ENCODE data around the gene PEX12. TPM values are rescaled to one million over a fixed set of nuclear protein-coding genes. Genes with fewer than 3 reads are reported as not detected.
"Not testable (repeated sequence)": the region's sequence is repeated elsewhere in the genome, so short reads cannot be mapped to it uniquely, and the experiment has no call there.

PEX12 gene
- total and polyA plus RNA-seq, 4 donors: 1.6 to 5.6 (median 3.0) TPM

DNA sequence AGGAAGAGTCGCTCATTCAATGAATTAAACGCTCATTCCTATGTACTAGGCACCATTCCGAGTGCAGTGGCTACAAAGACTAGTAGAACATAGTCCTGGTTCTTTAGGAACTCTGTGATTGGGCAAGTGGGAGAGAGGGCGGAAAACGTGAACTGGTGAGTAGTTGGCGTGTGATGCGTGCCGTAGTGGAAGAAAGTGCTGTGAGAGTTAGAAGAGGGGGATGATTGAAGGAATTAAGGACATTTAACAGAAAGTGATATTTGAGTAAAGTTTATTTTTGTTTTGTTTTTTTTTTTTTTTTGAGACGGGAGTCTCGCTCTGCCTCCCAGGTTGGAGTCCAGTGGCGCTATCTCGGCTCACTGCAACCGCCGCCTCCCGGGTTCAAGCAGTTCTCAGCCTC, 9.8 kb downstream of the PEX12 start:
- Histone ChIP-seq H3K4me3 (ENCODE audit: low read length in 2 of 2) (peak overlapping the region; percentile 73 to 96), H3K27ac (ENCODE audit: low read depth in 1 of 2, low read length in 2 of 2) (no peak overlapping the region), H3K9me3 (ENCODE audit: control insufficient read depth, low read length) (no peaks in the 10 kb centered on the region), H3K36me3 (ENCODE audit: control insufficient read depth in 1 of 2, insufficient read depth in 2 of 2, low read length in 1 of 2) (no peaks in the 10 kb centered on the region), H3K4me1 (ENCODE audit: control insufficient read depth in 1 of 2, insufficient read depth in 2 of 2, low read length in 2 of 2) (peaks cover 2 to 5% of the 10 kb centered on the region in 2 donors), H3K27me3 (ENCODE audit: control insufficient read depth in 1 of 2, insufficient read depth in 2 of 2, low read length in 1 of 2) (no peaks in the 10 kb centered on the region)
- DNase-seq (no peak), ATAC-seq (ENCODE audit: low FRiP score) (no peak)
- WGBS, 2 donors: 17 to 23% methylated on average over 15 of the region's 15 CpGs
- intact Hi-C loops (cut with DNase I): no loop called here

- Histone ChIP-seq H3K27me3 (ENCODE audit: control insufficient read depth in 1 of 2, insufficient read depth in 2 of 2, low read length in 1 of 2) (no peaks in the 10 kb centered on the region), H3K4me3 (ENCODE audit: low read length in 2 of 2) (no peak overlapping the region), H3K9me3 (ENCODE audit: control insufficient read depth, low read length) (no peaks in the 10 kb centered on the region), H3K4me1 (ENCODE audit: control insufficient read depth in 1 of 2, insufficient read depth in 2 of 2, low read length in 2 of 2) (peaks cover 2 to 5% of the 10 kb centered on the region in 2 donors), H3K36me3 (ENCODE audit: control insufficient read depth in 1 of 2, insufficient read depth in 2 of 2, low read length in 1 of 2) (no peaks in the 10 kb centered on the region), H3K27ac (ENCODE audit: low read depth in 1 of 2, low read length in 2 of 2) (no peak overlapping the region)
- intact Hi-C loops (cut with DNase I): loop anchor here in 1 of 2 donors (1.0 kb wide), 1 partner anchor 20 kb away; the partner anchor contains the start of gene AP2B1
- no peak for DNase-seq
- 68 to 72% methylated on average over 11 of the region's 11 CpGs for WGBS, 2 donors
- ATAC-seq (ENCODE audit: low FRiP score): no peak
These were observed 11.4 kb downstream of the PEX12 start for GRCh38 chr17:35566968-35567367.

GRCh38 chr17:35563181-35563580, 15.2 kb downstream of the PEX12 start:
- H3K27ac ChIP-seq (ENCODE audit: low read depth in 1 of 2, low read length in 2 of 2); H3K27me3 ChIP-seq (ENCODE audit: control insufficient read depth in 1 of 2, insufficient read depth in 2 of 2, low read length in 1 of 2); ATAC-seq (ENCODE audit: low FRiP score); H3K36me3 ChIP-seq (ENCODE audit: control insufficient read depth in 1 of 2, insufficient read depth in 2 of 2, low read length in 1 of 2); intact Hi-C loops (cut with DNase I); H3K4me3 ChIP-seq (ENCODE audit: low read length in 2 of 2); H3K4me1 ChIP-seq (ENCODE audit: control insufficient read depth in 1 of 2, insufficient read depth in 2 of 2, low read length in 2 of 2); H3K9me3 ChIP-seq (ENCODE audit: control insufficient read depth, low read length); DNase-seq: not testable (repeated sequence)
- WGBS, 2 donors: 76 to 78% methylated on average over 16 of the region's 16 CpGs

GRCh38 chr17:35560703-35561102, 17.7 kb downstream of the PEX12 start, which contains the start of gene SLFN14:
SLFN14 (minus strand) TSS chr17:35560819; CDS start chr17:35558062, 2,757 bp downstream.
- 53 to 55% methylated on average over 3 of the region's 3 CpGs for WGBS, 2 donors
- H3K4me3 ChIP-seq (ENCODE audit: low read length in 2 of 2): no peak within 1 kb of the TSS
- H3K4me1 ChIP-seq (ENCODE audit: control insufficient read depth in 1 of 2, insufficient read depth in 2 of 2, low read length in 2 of 2): no peaks in the 10 kb centered on the region
- no peaks in the 10 kb centered on the region for H3K9me3 ChIP-seq (ENCODE audit: control insufficient read depth, low read length)
- peaks cover 0 to 2% of the 10 kb centered on the region in 2 donors for H3K27me3 ChIP-seq (ENCODE audit: control insufficient read depth in 1 of 2, insufficient read depth in 2 of 2, low read length in 1 of 2)
- H3K36me3 ChIP-seq (ENCODE audit: control insufficient read depth in 1 of 2, insufficient read depth in 2 of 2, low read length in 1 of 2): no peaks in the 10 kb centered on the region
- DNase-seq (no peak), ATAC-seq (ENCODE audit: low FRiP score) (no peak)
- no peak within 1 kb of the TSS for H3K27ac ChIP-seq (ENCODE audit: low read depth in 1 of 2, low read length in 2 of 2)
- intact Hi-C loops (cut with DNase I): no loop called here

- ATAC-seq (ENCODE audit: low FRiP score) (no peak), DNase-seq (no peak)
- intact Hi-C loops (cut with DNase I): no loop called here
- H3K27ac ChIP-seq (ENCODE audit: low read depth in 1 of 2, low read length in 2 of 2): no peak overlapping the region
- H3K36me3 ChIP-seq (ENCODE audit: control insufficient read depth in 1 of 2, insufficient read depth in 2 of 2, low read length in 1 of 2): no peaks in the 10 kb centered on the region
- 60 to 64% methylated on average over 2 of the region's 2 CpGs for WGBS, 2 donors
- H3K4me3 ChIP-seq (ENCODE audit: low read length in 2 of 2): no peak overlapping the region
- peaks cover 0 to 2% of the 10 kb centered on the region in 2 donors for H3K27me3 ChIP-seq (ENCODE audit: control insufficient read depth in 1 of 2, insufficient read depth in 2 of 2, low read length in 1 of 2)
- H3K4me1 ChIP-seq (ENCODE audit: control insufficient read depth in 1 of 2, insufficient read depth in 2 of 2, low read length in 2 of 2): no peaks in the 10 kb centered on the region
- no peaks in the 10 kb centered on the region for H3K9me3 ChIP-seq (ENCODE audit: control insufficient read depth, low read length)
These were observed 18.7 kb downstream of the PEX12 start for GRCh38 chr17:35559495-35560210.

GRCh38 chr17:35557353-35557752, 21.0 kb downstream of the PEX12 start:
- intact Hi-C loops (cut with DNase I): no loop called here
- H3K27ac ChIP-seq (ENCODE audit: low read depth in 1 of 2, low read length in 2 of 2): no peak overlapping the region
- 84 to 85% methylated on average over 3 of the region's 3 CpGs for WGBS, 2 donors
- no peaks in the 10 kb centered on the region for H3K9me3 ChIP-seq (ENCODE audit: control insufficient read depth, low read length)
- H3K27me3 ChIP-seq (ENCODE audit: control insufficient read depth in 1 of 2, insufficient read depth in 2 of 2, low read length in 1 of 2): peaks cover 0 to 2% of the 10 kb centered on the region in 2 donors
- ATAC-seq (ENCODE audit: low FRiP score) (no peak), DNase-seq (no peak)
- no peaks in the 10 kb centered on the region for H3K4me1 ChIP-seq (ENCODE audit: control insufficient read depth in 1 of 2, insufficient read depth in 2 of 2, low read length in 2 of 2)
- H3K4me3 ChIP-seq (ENCODE audit: low read length in 2 of 2): no peak overlapping the region
- H3K36me3 ChIP-seq (ENCODE audit: control insufficient read depth in 1 of 2, insufficient read depth in 2 of 2, low read length in 1 of 2): no peaks in the 10 kb centered on the region

DNA sequence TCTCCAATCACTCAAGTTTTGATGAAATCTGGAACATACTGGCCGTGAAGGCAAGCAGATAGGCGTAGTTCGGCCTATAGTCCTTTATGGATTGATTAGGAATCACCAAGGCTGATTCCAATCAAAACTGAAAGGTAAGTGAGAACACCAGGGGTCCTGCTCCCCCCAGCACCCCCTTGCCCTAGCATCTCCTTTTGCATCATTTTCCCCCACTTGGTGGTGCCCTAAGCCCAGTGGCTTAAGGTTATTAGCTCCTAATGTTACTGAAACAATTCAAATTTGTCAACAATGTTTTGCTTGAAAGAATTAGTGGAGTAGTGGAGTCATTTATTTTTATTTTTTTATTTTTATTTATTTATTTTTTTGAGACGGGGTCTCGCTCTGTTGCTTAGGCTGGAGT, 22.7 kb downstream of the PEX12 start:
- no peaks in the 10 kb centered on the region for H3K4me1 ChIP-seq (ENCODE audit: control insufficient read depth in 1 of 2, insufficient read depth in 2 of 2, low read length in 2 of 2)
- no peak overlapping the region for H3K27ac ChIP-seq (ENCODE audit: low read depth in 1 of 2, low read length in 2 of 2)
- ATAC-seq (ENCODE audit: low FRiP score) (no peak), DNase-seq (no peak)
- intact Hi-C loops (cut with DNase I): no loop called here
- no peaks in the 10 kb centered on the region for H3K36me3 ChIP-seq (ENCODE audit: control insufficient read depth in 1 of 2, insufficient read depth in 2 of 2, low read length in 1 of 2)
- H3K27me3 ChIP-seq (ENCODE audit: control insufficient read depth in 1 of 2, insufficient read depth in 2 of 2, low read length in 1 of 2): peaks cover 0 to 4% of the 10 kb centered on the region in 2 donors
- 82 to 83% methylated on average over 5 of the region's 5 CpGs for WGBS, 2 donors
- no peaks in the 10 kb centered on the region for H3K9me3 ChIP-seq (ENCODE audit: control insufficient read depth, low read length)
- no peak overlapping the region for H3K4me3 ChIP-seq (ENCODE audit: low read length in 2 of 2)

- Histone ChIP-seq H3K9me3 (ENCODE audit: control insufficient read depth, low read length) (no peaks in the 10 kb centered on the region), H3K4me3 (ENCODE audit: low read length in 2 of 2) (no peak overlapping the region), H3K27ac (ENCODE audit: low read depth in 1 of 2, low read length in 2 of 2) (no peak overlapping the region), H3K27me3 (ENCODE audit: control insufficient read depth in 1 of 2, insufficient read depth in 2 of 2, low read length in 1 of 2) (peaks cover 0 to 4% of the 10 kb centered on the region in 2 donors), H3K4me1 (ENCODE audit: control insufficient read depth in 1 of 2, insufficient read depth in 2 of 2, low read length in 2 of 2) (no peaks in the 10 kb centered on the region), H3K36me3 (ENCODE audit: control insufficient read depth in 1 of 2, insufficient read depth in 2 of 2, low read length in 1 of 2) (no peaks in the 10 kb centered on the region)
- WGBS, 2 donors: 71 to 74% methylated on average over 5 of the region's 5 CpGs
- DNase-seq: no peak
- intact Hi-C loops (cut with DNase I): no loop called here
- no peak for ATAC-seq (ENCODE audit: low FRiP score)
These were observed 23.7 kb downstream of the PEX12 start for GRCh38 chr17:35554668-35555067.

- H3K27me3 ChIP-seq (ENCODE audit: control insufficient read depth in 1 of 2, insufficient read depth in 2 of 2, low read length in 1 of 2): peaks cover 0 to 2% of the 10 kb centered on the region in 2 donors
- no peaks in the 10 kb centered on the region for H3K9me3 ChIP-seq (ENCODE audit: control insufficient read depth, low read length)
- DNase-seq (no peak), ATAC-seq (ENCODE audit: low FRiP score) (no peak)
- H3K27ac ChIP-seq (ENCODE audit: low read depth in 1 of 2, low read length in 2 of 2): no peak overlapping the region
- H3K4me3 ChIP-seq (ENCODE audit: low read length in 2 of 2): no peak overlapping the region
- intact Hi-C loops (cut with DNase I): no loop called here
- no peaks in the 10 kb centered on the region for H3K36me3 ChIP-seq (ENCODE audit: control insufficient read depth in 1 of 2, insufficient read depth in 2 of 2, low read length in 1 of 2)
- no peaks in the 10 kb centered on the region for H3K4me1 ChIP-seq (ENCODE audit: control insufficient read depth in 1 of 2, insufficient read depth in 2 of 2, low read length in 2 of 2)
- 61 to 64% methylated on average over 4 of the region's 4 CpGs for WGBS, 2 donors
These were observed 25.1 kb downstream of the PEX12 start for GRCh38 chr17:35553310-35553709.
